Measurements from ENCODE around the gene GALNT17.
"Not testable (repeated sequence)": the region's sequence is repeated elsewhere in the genome, so short reads cannot be mapped to it uniquely, and the experiment has no call there.

The GALNT17 gene

DNA sequence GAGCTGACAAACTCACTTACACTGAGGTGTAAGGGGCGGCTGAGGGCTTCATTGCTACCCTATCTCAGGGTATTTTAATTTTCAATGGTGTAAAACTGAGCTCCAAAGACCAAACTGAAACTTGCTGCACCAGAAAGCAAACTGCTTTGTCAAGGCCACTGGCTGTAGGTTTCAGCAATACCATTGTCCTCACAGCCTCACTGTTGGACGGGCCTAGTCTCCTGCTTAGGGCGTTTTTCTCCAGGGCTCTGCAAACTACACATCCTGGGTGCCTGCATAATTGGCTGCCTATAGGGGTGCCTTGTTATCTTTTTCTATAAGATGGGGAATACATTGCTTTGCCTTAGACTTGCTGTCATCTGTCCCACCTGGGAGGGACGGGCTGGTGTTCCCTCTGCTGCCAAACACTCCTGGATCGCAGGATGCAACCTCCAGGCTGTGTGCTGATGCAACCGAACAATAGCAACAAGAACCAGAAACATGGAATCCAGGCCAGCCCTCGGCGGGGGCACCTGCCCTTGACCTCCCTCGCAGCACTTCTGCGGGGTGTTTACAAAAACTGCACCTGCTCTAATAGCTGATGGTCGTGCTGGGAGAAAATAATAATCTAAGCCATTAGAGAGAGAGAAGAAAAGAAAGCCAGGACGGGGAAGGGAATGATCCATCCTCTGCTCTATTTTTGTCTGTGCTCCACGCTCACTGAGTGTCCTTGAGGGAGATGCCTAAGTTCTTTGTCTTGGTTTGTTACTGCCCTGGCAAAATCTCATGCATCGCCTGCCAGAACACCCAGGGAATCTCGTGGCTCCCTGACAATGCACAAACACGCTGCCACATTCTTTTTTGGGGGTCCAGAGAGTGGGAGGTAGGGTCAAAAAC is 104.5 kb downstream of the GALNT17 start:
- ATAC-seq: no peak
- DNase-seq: no peak

DNA sequence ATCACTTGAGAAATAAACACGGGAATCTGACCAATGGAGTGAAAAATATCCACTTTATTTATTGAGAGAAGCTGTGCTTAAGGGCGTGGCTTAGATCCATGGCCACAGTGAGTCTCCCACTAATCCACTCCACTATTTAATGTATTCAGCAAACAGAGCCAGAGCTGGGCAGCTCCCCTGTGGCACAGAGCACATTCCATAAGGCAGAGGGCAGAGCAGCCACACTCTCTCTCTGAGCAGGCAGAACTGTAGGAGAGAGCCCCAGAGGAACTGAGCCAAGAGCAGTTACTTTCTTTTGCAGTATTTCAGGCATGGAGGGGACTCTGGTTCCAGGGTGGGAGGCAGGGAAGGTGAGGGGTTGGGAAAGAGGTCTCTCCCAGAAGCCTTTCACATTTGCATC is 106.0 kb downstream of the GALNT17 start:
- DNase-seq (no peak), ATAC-seq (no peak)

DNA sequence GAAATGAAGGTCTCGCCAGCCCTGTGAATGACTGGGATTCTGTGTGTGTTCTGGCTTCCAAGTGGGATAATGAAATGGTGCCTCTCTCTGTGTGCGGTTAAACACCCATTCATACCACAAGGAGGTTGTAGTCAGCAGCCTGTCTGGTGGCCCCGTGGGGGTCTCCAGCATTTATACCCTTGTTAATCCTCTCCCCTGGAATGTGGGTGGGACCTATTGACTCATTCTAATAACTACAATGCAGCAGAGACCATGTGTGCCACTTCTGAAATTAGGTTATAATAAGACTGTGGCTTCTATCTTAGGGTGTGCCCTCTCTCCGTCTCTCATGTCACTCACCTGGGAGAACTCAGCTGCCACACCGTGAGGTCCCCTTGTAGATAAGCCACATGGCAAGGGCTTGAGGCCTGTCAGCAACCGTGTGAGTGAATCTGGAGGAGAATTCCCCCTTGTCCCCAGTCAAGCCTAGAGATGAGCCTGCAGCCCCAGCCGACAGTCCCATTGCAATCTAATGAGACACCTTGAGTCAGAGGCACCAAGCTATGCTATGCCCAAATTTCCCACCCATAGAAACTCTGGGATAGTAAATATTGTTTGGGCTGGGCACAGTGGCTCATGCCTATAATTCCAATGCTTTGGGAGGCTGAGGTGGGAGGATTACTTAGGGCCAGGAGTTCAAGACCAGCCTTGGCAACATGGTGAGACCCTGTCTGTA is 106.8 kb downstream of the GALNT17 start:
- ATAC-seq: no peak
- no peak for DNase-seq

DNA sequence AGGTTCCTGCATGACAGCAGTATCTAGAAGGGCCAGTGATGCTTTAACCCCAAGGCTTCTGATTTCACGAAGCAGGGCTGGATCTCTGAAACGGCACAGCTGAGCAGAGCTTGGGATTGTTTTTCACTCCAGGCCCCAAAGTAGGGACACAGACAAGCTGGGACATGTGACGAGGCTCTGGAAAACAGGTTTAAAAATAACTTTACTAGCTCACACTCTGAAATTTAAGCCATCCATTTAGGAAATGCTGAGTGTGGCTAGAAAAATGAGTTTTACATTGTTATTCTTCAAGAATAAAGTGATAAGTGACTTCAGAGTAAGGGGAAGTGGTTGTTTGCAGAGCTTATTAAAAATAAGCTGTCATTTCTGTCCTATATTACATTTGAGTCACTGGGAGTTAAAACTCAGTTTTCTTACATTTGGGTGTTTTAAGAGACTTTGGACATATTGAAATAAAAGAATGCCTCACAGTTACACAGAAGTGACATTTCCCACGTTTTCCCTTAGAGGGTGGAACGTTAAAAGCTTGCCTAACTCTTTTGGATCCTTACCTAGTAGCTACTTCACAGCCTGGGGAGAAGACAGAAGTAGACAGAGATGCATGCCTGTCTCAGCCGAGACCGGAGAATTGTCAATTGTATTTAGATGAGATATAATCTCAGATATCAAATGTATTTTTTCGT is 107.8 kb downstream of the GALNT17 start:
- DNase-seq (no peak), ATAC-seq (no peak)

DNA sequence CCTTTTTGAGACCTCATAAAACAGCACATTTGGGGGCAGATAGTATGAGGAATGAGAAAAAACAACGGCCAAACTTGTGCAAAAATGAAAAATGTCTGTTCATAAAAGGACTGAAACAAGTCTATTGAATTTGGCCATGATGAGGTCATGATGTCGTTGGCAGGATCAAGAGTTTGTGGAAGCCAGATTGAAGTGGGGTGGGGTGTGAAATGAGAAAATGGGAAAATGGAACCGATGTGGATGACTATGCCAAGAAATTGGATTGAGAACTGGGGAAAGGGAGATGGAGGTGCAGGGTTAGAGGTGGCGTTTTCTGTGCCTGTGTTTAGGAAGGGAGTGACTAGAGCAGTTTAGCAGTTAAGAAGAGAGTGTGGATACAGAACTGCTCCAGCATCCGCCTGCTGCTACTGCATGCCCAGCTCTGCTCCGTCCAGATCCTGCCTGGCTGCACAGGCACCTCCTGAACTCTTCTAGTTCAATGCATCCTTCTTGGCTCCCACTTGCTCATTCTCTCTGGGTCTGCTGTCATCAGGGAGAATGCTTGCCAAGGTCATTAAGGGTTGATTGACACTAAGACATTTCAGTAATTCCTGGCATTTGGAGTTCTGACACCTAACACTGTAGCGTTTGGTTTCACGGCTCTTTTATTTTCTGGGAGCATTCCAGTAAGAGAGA is 111.9 kb downstream of the GALNT17 start:
- DNase-seq: no peak
- no peak for ATAC-seq

DNA sequence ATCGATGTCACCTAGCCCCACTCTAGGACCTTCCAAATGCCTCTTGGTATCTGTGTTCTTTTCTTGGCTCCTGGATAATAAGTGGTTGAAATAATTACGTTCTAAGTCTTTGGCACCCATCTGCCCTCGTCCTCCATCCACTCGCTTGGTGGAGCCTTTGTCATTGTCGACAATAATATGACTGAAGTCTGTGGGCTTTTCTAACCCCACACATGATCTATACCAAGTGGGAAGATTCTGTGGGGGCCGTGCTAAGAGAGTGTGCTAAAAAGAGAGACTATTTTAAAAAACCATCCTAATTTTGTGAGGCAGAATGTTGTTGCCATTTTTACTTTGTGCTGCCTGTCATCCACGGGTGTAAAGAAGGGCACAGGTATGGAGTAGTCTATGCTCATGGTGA is 113.1 kb downstream of the GALNT17 start:
- ATAC-seq (no peak), DNase-seq (no peak)

DNA sequence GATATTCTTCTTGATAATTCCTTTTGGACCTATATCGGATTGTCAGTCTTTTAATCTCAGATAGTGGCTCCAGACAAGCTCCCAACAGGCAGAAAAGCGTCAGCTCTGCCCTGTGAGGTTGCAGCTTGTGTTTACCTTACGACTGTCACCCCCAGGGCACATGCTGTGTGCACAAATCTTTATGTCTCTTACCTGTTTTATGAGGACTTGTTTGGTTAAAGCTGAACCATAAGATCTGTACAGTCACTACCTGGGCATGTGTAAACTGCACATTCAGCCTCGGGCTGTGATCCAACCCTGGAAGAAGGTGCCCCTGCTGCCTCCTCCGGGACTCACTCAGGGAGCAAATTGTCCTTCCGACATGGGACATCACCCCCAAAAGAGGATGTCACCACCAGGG is 119.8 kb downstream of the GALNT17 start:
- DNase-seq: no peak
- no peak for ATAC-seq

DNA sequence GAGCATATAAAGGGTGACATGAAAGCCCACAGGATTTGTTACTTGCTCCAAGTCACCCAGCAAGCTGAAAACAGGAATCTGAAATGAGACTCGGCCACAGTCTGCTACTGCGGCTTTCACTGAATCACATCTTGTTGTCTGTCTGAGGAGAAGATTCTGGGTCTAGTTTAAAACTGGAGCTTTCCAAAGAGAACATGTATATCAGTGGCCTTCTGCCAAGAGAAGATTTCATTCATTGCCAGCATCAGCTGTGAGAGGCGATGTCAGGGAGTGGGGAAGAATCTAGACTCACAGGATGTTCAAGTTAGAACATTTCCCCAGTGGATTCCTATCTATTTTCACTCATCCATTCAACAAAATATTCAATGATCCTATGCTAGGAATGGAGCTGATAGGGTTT is 122.8 kb downstream of the GALNT17 start:
- DNase-seq (no peak), ATAC-seq (no peak)

DNA sequence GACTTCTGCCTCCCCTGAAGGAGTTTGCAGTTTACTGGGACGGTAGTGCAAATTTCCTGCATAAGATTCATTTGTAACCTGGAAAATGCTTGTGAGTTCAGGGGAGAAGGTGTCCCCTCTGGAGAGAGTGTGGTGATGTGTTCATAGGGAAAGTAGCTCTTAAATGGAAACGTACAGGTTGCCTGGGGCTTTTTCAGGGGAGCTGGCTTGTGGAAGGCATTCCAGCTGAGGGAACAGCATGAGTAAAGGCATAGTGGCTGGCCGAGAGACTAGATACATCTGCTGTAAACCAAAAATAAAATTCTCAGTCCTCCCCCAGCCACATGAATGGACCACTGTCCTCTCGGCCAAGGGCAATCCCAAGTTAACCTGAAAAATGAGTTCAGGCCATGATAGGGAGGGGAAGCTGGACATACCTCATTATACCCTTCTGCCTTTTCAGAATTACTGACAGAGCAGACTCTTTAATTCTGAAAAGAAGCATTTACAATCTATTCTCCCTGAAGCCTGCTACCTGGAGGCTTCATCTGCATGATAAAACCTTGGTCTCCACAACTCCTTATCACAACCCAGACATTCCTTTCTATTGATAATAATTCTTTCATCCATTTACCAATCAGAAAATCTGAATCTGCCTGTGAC is 123.7 kb downstream of the GALNT17 start:
- no peak for ATAC-seq
- no peak for DNase-seq

DNA sequence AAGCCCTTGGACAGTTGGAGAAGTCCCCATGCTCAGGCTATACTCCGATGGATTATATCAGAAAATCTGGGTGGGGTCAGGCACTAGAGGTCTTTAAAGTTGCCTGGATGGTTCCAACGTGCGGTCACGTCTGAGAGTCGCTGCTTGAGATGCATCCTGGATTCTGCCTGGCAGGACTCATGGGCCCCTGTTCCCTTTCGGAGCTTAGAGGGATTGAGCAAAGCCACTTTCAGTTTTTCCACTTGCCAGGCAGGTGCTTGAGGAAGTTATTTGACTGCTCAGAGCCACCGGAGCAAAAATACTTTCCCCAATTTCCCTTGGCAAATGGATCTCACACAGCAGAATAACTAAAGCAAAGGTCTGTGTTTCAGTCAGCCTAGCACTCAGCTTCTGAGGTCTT is 129.1 kb downstream of the GALNT17 start:
- ATAC-seq (no peak), DNase-seq (no peak)

DNA sequence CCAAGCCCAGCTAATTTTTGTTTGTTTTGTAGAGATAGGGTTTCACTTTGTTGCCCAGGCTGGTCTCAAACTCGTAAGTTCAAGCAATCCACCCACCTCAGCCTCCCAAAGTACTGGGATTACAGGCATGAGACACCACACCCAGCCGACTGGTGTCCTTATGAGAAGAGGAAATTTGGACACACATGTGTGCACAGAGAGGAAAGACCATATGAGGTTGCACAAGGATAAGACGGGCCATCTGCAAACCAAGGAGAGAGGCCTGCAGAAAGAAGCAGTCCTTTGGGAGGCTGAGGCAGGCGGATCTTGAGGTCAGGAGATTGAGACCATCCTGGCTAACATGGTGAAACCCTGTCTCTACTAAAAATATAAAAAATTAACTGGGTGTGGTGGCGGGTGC is 130.9 kb downstream of the GALNT17 start:
- not testable (repeated sequence) for DNase-seq, ATAC-seq

DNA sequence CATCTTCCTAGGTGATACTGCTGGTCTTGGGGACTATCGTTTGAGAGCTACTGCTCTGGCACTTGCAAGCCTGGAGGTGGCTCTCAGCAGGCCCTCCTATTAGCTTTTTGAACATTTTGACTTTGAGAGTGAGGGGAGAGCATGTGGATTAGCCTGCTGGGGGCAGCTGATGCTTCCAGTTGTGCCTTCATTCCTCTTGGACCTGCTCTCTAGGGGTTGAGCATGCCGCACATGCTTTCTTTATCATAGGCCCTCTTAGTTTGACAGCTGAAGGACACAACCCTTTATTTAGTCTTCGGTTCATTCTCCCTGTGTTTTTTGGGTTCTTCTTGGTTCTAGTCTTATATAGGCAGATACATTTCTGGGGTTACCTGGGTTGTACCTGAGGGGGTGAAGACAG is 132.1 kb downstream of the GALNT17 start:
- DNase-seq (no peak), ATAC-seq (no peak)

DNA sequence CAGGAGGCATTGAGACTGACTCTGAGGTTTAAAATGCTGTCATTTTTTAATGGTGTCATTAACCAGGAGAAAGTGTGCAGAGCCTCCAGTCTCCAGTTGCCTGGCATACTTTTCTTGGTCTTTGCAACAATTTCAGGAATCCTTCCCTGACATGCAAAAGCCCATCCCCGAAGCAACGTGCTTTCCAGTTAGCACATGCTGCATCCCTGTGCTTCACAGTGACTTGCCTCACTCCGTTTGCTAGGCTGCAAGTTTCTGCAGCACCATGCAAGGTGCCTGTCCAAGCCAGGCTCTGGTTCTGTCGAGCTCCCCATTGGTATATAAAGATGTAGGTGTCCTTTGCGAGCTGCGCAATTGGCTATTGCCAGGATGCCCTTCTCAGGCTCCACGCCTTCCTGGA is 135.0 kb downstream of the GALNT17 start:
- DNase-seq (no peak), ATAC-seq (no peak)

DNA sequence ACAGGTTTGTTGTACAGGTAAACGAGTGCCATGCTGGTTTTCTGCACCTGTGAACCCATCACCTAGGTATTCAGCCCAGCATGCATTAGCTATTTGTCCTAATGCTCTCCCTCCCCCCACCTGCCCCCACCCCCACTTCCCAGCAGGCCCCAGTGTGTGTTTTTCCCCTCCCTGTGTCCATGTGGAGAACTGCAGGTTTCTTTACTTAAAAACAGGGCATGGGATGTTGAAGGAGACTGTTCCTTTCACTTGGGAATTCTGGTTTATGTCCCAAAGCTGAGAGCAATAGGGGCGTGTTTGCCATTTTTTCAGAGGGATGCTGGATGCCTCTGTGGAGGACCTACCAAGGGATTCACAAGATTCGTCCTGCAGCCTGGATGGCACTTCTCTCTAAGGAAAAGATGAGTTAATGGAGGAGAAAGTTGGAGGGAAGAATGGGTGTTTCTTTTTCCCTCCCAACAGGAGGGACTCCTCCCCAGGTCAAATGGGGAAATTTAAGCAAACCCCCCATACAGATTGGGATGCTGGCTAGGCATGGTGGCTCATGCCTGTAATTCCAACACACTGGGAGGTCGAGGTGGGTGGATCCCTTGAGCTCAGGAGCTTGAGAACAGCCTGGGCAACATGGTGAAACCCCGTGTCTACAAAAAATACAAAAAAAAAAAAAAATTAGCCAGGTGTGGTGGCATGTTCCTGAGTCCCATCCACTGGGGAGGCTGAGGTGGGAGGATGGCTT is 136.0 kb downstream of the GALNT17 start:
- ATAC-seq: no peak
- DNase-seq: no peak

DNA sequence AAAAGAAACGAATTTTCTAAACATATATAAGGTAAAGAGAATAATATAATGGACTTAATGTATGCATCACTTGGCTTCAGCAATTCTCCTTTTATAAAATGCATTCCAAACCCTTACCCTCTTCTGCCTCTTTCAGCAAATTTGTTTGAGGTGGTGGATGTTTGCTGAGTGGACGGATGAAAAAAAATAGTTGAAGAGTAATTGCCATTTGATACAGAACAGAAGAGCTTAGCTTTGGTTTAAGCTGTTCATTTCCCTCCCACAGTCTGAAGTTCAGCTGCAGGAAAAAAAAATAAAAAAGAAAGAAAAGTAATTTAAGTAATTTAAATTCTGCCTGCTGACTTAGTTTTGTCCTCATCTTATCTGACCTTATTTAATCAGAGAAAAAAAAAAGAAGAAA is 138.6 kb downstream of the GALNT17 start:
- ATAC-seq: no peak
- DNase-seq: no peak

DNA sequence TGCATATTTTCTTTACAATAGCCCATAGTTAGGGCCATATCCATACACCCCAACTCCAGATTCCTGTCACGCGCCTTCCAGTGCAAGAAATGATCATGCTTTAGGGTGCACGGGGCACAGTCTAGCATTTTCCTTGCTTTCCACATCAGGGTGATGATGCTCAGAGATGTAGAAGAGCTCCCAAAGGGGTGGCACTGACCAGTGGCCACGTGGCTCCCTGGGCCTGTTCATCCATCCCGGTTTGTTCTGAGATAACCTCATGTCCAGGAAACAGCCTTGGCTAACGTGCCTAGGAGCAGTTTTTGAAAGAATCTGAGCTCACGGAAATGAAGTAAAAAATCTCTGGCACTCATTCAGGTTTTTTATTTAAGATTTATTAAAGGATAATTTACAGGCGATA is 139.3 kb downstream of the GALNT17 start:
- DNase-seq (no peak), ATAC-seq (no peak)

DNA sequence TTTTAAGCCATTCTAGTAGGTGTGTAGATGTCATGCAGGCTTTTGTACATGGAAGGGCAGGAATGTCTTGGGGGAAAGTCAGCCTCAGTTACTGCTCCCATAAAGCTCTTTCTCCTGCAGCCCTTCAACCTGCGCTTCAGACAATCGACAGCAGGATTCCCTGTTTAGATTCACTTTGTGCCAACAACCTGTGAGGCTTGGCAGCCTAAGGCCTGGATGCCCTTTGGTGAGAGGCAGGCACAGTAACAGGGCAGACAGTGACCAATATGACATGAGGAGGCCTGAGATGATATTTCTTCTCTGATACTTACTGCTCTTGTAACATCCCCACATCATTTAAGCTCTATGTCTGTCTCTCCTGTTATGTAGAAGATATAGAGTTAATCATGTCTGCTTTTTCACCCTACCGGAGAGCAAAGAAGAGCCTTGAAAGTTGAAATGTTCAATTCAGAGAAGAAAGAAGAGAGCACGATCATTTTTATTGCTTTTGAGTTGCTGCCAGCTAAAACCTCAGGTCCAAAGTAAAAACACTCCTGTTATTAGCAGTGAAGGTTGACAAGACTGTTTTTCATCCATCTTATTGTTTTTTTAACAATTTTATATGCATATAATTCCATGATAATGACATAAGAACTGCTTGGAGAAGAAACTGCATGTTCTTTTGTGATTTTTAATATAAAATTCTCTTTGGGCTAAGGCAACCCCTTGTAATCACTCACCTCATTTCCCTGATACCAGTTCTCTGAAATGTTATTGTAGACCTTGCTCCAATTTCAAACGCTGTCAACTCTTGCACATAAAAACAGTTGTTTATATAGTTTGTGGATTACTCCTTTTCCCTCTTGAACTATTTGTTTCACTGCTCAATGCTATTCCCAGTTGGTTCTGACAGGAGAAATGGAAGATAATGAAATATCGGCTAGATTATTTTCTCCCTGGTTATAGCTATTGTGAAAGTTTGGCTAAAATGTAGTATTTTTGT is 140.9 kb downstream of the GALNT17 start:
- no peak for DNase-seq
- no peak for ATAC-seq

DNA sequence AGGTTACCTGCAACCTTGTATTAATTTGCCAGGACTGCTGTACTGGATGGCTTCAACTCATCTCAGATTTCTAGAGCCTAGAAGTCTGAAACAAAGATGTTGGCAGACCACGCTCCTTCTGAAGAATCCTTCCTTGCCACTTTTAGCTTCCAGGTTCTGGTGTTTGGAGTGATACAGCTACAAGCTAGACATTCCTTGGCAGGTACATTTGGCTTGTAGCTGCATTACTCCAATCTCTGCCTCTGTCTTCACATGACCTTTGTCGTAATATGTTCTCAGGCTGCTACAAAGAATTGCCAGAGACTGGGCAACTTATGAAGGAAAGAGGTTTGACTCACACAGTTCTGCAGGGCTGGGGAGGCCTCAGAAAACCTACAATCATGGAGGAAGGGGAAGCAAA is 146.3 kb downstream of the GALNT17 start:
- ATAC-seq (no peak), DNase-seq (no peak)

DNA sequence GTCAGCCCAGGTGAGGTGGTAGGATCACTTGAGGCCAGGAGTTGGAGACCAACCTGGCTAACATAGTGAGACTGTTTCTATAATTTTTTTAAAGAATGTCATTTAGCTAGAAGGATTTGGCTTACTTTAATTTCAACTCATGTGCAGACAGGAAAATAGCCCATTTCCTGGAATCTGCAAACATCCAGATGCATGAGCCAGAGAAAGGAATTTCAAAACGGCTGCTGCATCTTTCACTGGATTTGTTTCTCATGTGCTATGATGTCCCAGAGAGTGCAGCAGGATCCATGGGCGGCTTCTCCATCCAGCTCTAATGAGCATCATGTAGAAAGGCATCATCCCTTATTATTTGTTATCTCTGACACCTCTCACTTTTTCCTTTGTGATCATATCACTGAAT is 149.3 kb downstream of the GALNT17 start:
- no peak for DNase-seq
- ATAC-seq: no peak

DNA sequence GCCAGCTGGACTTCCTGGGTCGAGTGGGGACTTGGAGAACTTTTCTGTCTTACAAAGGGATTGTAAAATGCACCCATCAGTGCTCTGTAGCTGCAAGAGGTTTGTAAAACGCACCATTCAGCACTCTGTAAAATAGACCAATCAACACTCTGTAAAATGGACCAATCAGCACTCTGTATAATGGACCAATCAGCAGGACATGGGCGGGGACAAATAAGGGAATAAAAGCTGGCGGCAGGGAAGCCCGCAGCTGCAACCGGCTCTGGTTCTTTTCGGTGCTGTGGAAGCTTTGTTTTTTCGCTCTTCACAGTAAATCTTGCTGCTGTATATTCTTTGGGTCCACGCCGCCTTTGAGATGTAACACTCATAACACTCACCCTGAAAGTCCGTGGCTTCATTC is 151.9 kb downstream of the GALNT17 start:
- DNase-seq: no peak
- ATAC-seq: no peak

Data from stimulated activated naive CD8-positive, alpha-beta T cell treated with anti-CD3 and anti-CD28 coated beads, Interleukin-15, Interleukin-2, amounts not matched to agents 100 U/mL and 50 U/mL, for 24 hours (primary cell).